HCT116 (cell line): ENCODE data around the gene MAPRE2.

Experiments
- ATF3 ChIP-seq: IDR thresholded peaks from 2 replicates; pipeline ENCODE4 v1.6.1; 2012
- CEBPB ChIP-seq: IDR thresholded peaks from 2 replicates; pipeline ENCODE4 v1.6.1; 2012; ENCODE audit warnings: low read depth
- CTCF ChIP-seq, 3 experiments: fragments of 200-600 bp in 1 of 3; sonication (generic) in 1 of 3; IDR thresholded peaks in 2 of 3; conservative IDR thresholded peaks in 1 of 3; 2 replicates each; pipeline ENCODE4 v1.5.1; 2012 to 2017; ENCODE audit warnings: low read depth in 2 of 3, low read length in 2 of 3, antibody characterized with exemption in 1 of 3, borderline replicate concordance in 1 of 3, control low read depth in 1 of 3, mild to moderate bottlenecking in 1 of 3, mixed read lengths in 1 of 3, mixed run types in 1 of 3, moderate library complexity in 1 of 3; ENCODE audit not compliant: insufficient read depth in 1 of 3
- POLR2A ChIP-seq: IDR thresholded peaks from 2 replicates; pipeline ENCODE4 v1.7.0; 2011; ENCODE audit warnings: borderline replicate concordance; ENCODE audit not compliant: insufficient read depth, insufficient read length; ENCODE audit errors: extremely low read depth
- POLR2AphosphoS5 ChIP-seq: IDR thresholded peaks from 2 replicates; pipeline ENCODE4 v1.6.1; 2011; ENCODE audit warnings: mild to moderate bottlenecking, low read depth, low read length, moderate library complexity
- REST ChIP-seq: IDR thresholded peaks from 2 replicates; pipeline ENCODE4 v1.6.1; 2012; ENCODE audit warnings: low read depth
- YY1 ChIP-seq: IDR thresholded peaks from 2 replicates; pipeline ENCODE4 v1.6.1; 2011; ENCODE audit warnings: low read length, low read depth, moderate library complexity, mild to moderate bottlenecking; ENCODE audit not compliant: insufficient replicate concordance; ENCODE audit errors: extremely low read depth
- ZNF274 ChIP-seq: fragments of 200-500 bp; sonication (Bioruptor generic); IDR thresholded peaks from 2 replicates; pipeline ENCODE4 v1.6.1; 2014; ENCODE audit warnings: mild to moderate bottlenecking, low read depth, low read length, inconsistent platforms

- TF ChIP-seq CTCF (IDR thresholded peaks at IDR 0.05 in 2 of 3, conservative IDR thresholded peaks at IDR 0.05 in 1 of 3; ENCODE audit: borderline replicate concordance in 1 of 3, insufficient read depth in 1 of 3, low read depth in 2 of 3, low read length in 2 of 3), result no peak
- TF ChIP-seq CEBPB, result no peak
- TF ChIP-seq POLR2AphosphoS5, result no peak
- TF ChIP-seq POLR2A, result no peak
- no peak for TF ChIP-seq YY1
- TF ChIP-seq ATF3, result no peak
- TF ChIP-seq ZNF274, result no peak
- no peak for TF ChIP-seq REST
These were observed 45.5 kb upstream of the MAPRE2 start for GRCh38 chr18:34995746-34996145.
